Measurements from ENCODE around the gene MORC2.
A peak's percentile ranks its signal among the peaks of the same experiment; 100 is the strongest.

Gene MORC2

GRCh38 chr22:30949934-30950660, 18.5 kb downstream of the MORC2 start:
- no peak for DNase-seq (ENCODE audit: low spot score)

GRCh38 chr22:30948930-30949342, 19.6 kb downstream of the MORC2 start:
- no peak for DNase-seq (ENCODE audit: low spot score)

- peak; percentile 60 for DNase-seq (ENCODE audit: low spot score)
Measured at GRCh38 chr22:30947816-30948454, 20.6 kb downstream of the MORC2 start.

- no peak for DNase-seq (ENCODE audit: low spot score)
Measured at GRCh38 chr22:30947173-30947815, 21.3 kb downstream of the MORC2 start.

- no peak for DNase-seq (ENCODE audit: low spot score)
Measured at GRCh38 chr22:30946354-30946753, 22.2 kb downstream of the MORC2 start.

- DNase-seq (ENCODE audit: low spot score): no peak
Measured at GRCh38 chr22:30945653-30946052, 22.9 kb downstream of the MORC2 start.

GRCh38 chr22:30944986-30945385, 23.6 kb downstream of the MORC2 start:
- no peak for DNase-seq (ENCODE audit: low spot score)

- DNase-seq (ENCODE audit: low spot score): no peak
Measured at GRCh38 chr22:30943368-30943767, 25.2 kb downstream of the MORC2 start.

- no peak for DNase-seq (ENCODE audit: low spot score)
Measured at GRCh38 chr22:30941363-30941740, 27.2 kb downstream of the MORC2 start.

GRCh38 chr22:30940685-30941362, 27.8 kb downstream of the MORC2 start:
- no peak for DNase-seq (ENCODE audit: low spot score)

- no peak for DNase-seq (ENCODE audit: low spot score)
Measured at GRCh38 chr22:30934053-30934452, 34.5 kb downstream of the MORC2 start.

GRCh38 chr22:30933457-30933856, 35.1 kb downstream of the MORC2 start:
- no peak for DNase-seq (ENCODE audit: low spot score)

GRCh38 chr22:30932661-30933060, 35.9 kb downstream of the MORC2 start:
- no peak for DNase-seq (ENCODE audit: low spot score)

- DNase-seq (ENCODE audit: low spot score): no peak
Measured at GRCh38 chr22:30931541-30932300, 36.9 kb downstream of the MORC2 start.

- no peak for DNase-seq (ENCODE audit: low spot score)
Measured at GRCh38 chr22:30930228-30930627, 38.3 kb downstream of the MORC2 start.

GRCh38 chr22:30928401-30928800, 40.2 kb downstream of the MORC2 start:
- no peak for DNase-seq (ENCODE audit: low spot score)

- DNase-seq (ENCODE audit: low spot score): no peak
Measured at GRCh38 chr22:30927806-30928205, 40.8 kb downstream of the MORC2 start.

GRCh38 chr22:30926706-30927105, 41.9 kb downstream of the MORC2 start:
- DNase-seq (ENCODE audit: low spot score): no peak

GRCh38 chr22:30925667-30926066, 42.9 kb downstream of the MORC2 start:
- DNase-seq (ENCODE audit: low spot score): no peak

- DNase-seq (ENCODE audit: low spot score): no peak
Measured at GRCh38 chr22:30923168-30923900, 45.2 kb downstream of the MORC2 start.

- no peak for DNase-seq (ENCODE audit: low spot score)
Measured at GRCh38 chr22:30922151-30922611, 46.4 kb downstream of the MORC2 start.
